HEK293 (cell line): ENCODE data around the gene PRKAG2.
"Not testable (repeated sequence)": the region's sequence is repeated elsewhere in the genome, so short reads cannot be mapped to it uniquely, and the experiment has no call there.

Experiments used
- CTCF ChIA-PET: fragments of 350-600 bp; formaldehyde crosslinking; extraction: SDS; loops from one replicate; lab custom pipeline; 2021; ENCODE audit warnings: antibody characterized with exemption; lab: Yijun Ruan, JAX
- POLR2A ChIA-PET: fragments of 300-600 bp; formaldehyde crosslinking; extraction: SDS; loops from one replicate; lab custom pipeline; 2020; ENCODE audit warnings: antibody characterized with exemption, inconsistent platforms; lab: Yijun Ruan, JAX
- H3K27ac ChIP-seq: fragments of 200-500 bp; sonication (Bioruptor generic); 2 replicates; pipeline ENCODE4 v1.5.1; 2014; ENCODE audit warnings: low read depth, low read length, control low read depth, inconsistent platforms; ENCODE audit errors: extremely low read depth
- H3K36me3 ChIP-seq, 2 experiments: fragments of 200-500 bp in 1 of 2; sonication (Bioruptor generic) in 1 of 2; 1 replicate in 1 of 2; 2 replicates in 1 of 2; pipeline ENCODE4 v1.5.1; 2014 to 2017; ENCODE audit warnings: inconsistent platforms in 2 of 2, low read length in 2 of 2; ENCODE audit not compliant: control insufficient read depth in 2 of 2, insufficient read depth in 1 of 2
- H3K4me1 ChIP-seq: fragments of 200-500 bp; sonication (Bioruptor generic); 2 replicates; pipeline ENCODE4 v1.5.1; 2014; ENCODE audit warnings: mild to moderate bottlenecking, low read length, inconsistent platforms; ENCODE audit not compliant: control insufficient read depth, insufficient read depth
- H3K4me3 ChIP-seq: 2 replicates; pipeline ENCODE4 v1.5.1; 2011; ENCODE audit warnings: low read depth, mild to moderate bottlenecking, control low read depth, low read length, moderate library complexity
- H3K9me3 ChIP-seq: fragments of 200-500 bp; sonication (Bioruptor generic); 2 replicates; pipeline ENCODE4 v1.5.1; 2014; ENCODE audit warnings: low read depth, low read length, inconsistent platforms; ENCODE audit not compliant: control insufficient read depth, insufficient read depth
- GFI1B ChIP-seq: fragments of 450-650 bp; formaldehyde crosslinking; IDR thresholded peaks from 2 replicates; pipeline ENCODE4 v1.5.1; 2016; ENCODE audit warnings: missing biosample characterization, missing genetic modification characterization
- OVOL3 ChIP-seq: fragments of 450-650 bp; formaldehyde crosslinking; IDR thresholded peaks from 2 replicates; pipeline ENCODE4 v1.5.1; 2016; ENCODE audit warnings: missing biosample characterization, missing genetic modification characterization
- SP2 ChIP-seq: fragments of 450-650 bp; formaldehyde crosslinking; IDR thresholded peaks from 2 replicates; pipeline ENCODE4 v1.5.1; 2016; ENCODE audit warnings: missing biosample characterization, missing genetic modification characterization
- SP7 ChIP-seq: fragments of 450-650 bp; formaldehyde crosslinking; IDR thresholded peaks from 2 replicates; pipeline ENCODE4 v1.5.1; 2016; ENCODE audit warnings: missing biosample characterization, missing genetic modification characterization
- WT1 ChIP-seq: fragments of 450-650 bp; formaldehyde crosslinking; IDR thresholded peaks from 2 replicates; pipeline ENCODE4 v1.5.1; 2016; ENCODE audit warnings: missing biosample characterization, missing genetic modification characterization
- ZBTB48 ChIP-seq: fragments of 450-650 bp; formaldehyde crosslinking; IDR thresholded peaks from 2 replicates; pipeline ENCODE4 v1.5.1; 2016; ENCODE audit warnings: missing biosample characterization, missing genetic modification characterization
- ZNF266 ChIP-seq: fragments of 450-650 bp; formaldehyde crosslinking; IDR thresholded peaks from 2 replicates; pipeline ENCODE4 v1.5.1; 2016; ENCODE audit warnings: missing biosample characterization, missing genetic modification characterization, low read depth
- ZNF426 ChIP-seq: fragments of 450-650 bp; formaldehyde crosslinking; IDR thresholded peaks from 2 replicates; pipeline ENCODE4 v1.5.1; 2017; ENCODE audit warnings: missing biosample characterization, missing genetic modification characterization, mild to moderate bottlenecking, inconsistent platforms, moderate library complexity
- ZNF48 ChIP-seq: fragments of 450-650 bp; formaldehyde crosslinking; IDR thresholded peaks from 2 replicates; pipeline ENCODE4 v1.5.1; 2016; ENCODE audit warnings: missing biosample characterization, missing genetic modification characterization
- TF ChIP-seq, protein P1 (sequence below): fragments of 450-650 bp; formaldehyde crosslinking; IDR thresholded peaks from 2 replicates; pipeline ENCODE4 v1.5.1; 2016; ENCODE audit warnings: missing biosample characterization, missing genetic modification characterization
- TF ChIP-seq, protein P2 (sequence below): fragments of 450-650 bp; formaldehyde crosslinking; IDR thresholded peaks from 2 replicates; pipeline ENCODE4 v1.5.1; 2016; ENCODE audit warnings: missing biosample characterization, missing genetic modification characterization
- TF ChIP-seq, protein P3 (sequence below): fragments of 450-650 bp; formaldehyde crosslinking; IDR thresholded peaks from 2 replicates; pipeline ENCODE4 v1.5.1; 2016; ENCODE audit warnings: missing biosample characterization, missing genetic modification characterization
- TF ChIP-seq, protein P4 (sequence below): fragments of 450-650 bp; formaldehyde crosslinking; IDR thresholded peaks from 2 replicates; pipeline ENCODE4 v1.5.1; 2016; ENCODE audit warnings: missing biosample characterization, missing genetic modification characterization
- TF ChIP-seq, protein P5 (sequence below): fragments of 450-650 bp; formaldehyde crosslinking; IDR thresholded peaks from 2 replicates; pipeline ENCODE4 v1.5.1; 2016; ENCODE audit warnings: missing biosample characterization, missing genetic modification characterization, borderline replicate concordance

PRKAG2 gene

DNA sequence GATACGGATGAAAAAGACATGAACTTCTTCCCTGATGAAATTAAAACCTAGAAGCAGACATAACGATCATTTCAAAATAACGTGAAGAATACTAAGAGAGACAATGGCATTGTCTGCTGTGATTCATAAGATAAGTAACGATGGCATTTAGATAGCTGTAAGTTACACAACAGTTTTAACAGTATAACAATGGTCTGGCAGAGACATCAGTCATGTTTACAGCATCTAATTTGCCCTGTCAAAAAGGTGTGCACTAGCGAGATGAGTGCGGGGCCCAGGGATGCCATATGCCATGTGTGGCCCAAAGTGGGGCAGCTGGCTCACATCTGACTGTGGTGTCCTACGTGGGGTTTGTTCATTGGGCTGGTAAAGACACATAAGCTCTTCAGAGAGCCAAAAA lies 301.5 kb downstream of the PRKAG2 start:
- no peak overlapping the region for H3K27ac ChIP-seq
- POLR2A ChIA-PET = interaction anchor here (0.7 kb wide), 1 partner anchor 23 kb away, joined by 7 read pairs; no protein-coding TSS in a partner anchor
- CTCF ChIA-PET = interaction anchor here (0.5 to 2.4 kb wide), 10 partner anchors 8 to 207 kb away, joined by 3 to 10 read pairs (median 4); no protein-coding TSS in a partner anchor

DNA sequence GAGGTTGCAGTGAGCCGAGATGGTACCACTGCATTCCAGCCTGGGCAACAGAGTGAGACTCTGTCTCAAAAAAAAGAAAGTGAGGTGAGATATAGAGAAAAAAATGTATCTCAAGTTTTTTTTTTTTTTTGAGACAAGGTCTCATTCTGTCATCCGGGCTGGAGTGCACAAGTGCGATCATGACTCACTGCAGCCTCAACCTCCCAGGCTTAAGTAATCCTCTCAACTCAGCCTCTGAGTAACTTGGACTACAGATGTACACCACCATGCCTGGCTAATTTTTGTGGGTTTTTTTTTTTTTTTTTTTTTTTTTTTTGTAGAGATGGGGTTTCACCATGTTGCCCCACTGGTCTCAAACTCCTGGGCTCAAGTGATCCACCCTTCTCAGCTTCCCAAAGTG lies 303.9 kb downstream of the PRKAG2 start:
- H3K9me3 ChIP-seq, H3K4me3 ChIP-seq, POLR2A ChIA-PET, H3K27ac ChIP-seq, H3K4me1 ChIP-seq, H3K36me3 ChIP-seq: not testable (repeated sequence)
- CTCF ChIA-PET = interaction anchor here (0.8 to 4.7 kb wide), 2 partner anchors 173 to 186 kb away, joined by 3 to 34 read pairs; no protein-coding TSS in a partner anchor

More for the DNA sequence above, 301.5 kb downstream of the PRKAG2 start:
- Histone ChIP-seq H3K9me3 (no peaks in the 10 kb centered on the region), H3K4me3 (no peak overlapping the region), H3K36me3 (peaks cover 0 to 5% of the 10 kb centered on the region in 2 experiments; a peak in 1 of 3 replicates), H3K4me1 (no peaks in the 10 kb centered on the region)
- TF ChIP-seq ZNF48 (tag by site-specific recombination) (no peak), SP7 (tag by site-specific recombination) (peak; percentile 55; the same call in 1 of the 2 replicates), OVOL3 (tag by site-specific recombination) (no peak)

DNA sequence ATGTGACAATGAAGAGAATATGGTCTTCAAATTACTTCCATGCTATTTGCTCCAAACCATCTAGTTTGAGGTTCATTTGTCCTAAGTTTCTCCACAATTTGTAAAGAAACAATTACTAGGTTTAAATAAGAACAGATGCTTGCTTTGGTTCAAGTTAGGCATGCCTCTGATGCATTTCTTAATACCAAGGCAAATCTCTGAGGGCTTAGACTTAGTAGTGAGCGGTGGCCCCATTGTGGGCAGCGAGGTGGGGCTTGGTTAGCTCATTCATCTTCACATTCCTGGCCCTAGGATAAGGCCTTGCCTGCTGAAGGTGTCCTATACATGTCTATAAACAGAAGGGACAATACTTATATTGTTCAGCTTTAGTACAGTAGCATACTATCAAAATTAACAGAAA lies 304.8 kb downstream of the PRKAG2 start:
- Histone ChIP-seq H3K4me3 (no peak overlapping the region), H3K9me3 (no peaks in the 10 kb centered on the region), H3K27ac (no peak overlapping the region), H3K4me1 (no peaks in the 10 kb centered on the region), H3K36me3 (peaks cover 0 to 9% of the 10 kb centered on the region in 2 experiments; a peak in 1 of 3 replicates)
- ChIA-PET CTCF (interaction anchor here (0.6 to 4.7 kb wide), 4 partner anchors 10 to 245 kb away, joined by 3 to 34 read pairs (median 3); no protein-coding TSS in a partner anchor), POLR2A (no interaction called here)
- no peak for TF ChIP-seq ZNF426 (tag by site-specific recombination)
- no peak for TF ChIP-seq SP2
- no peak for TF ChIP-seq ZBTB48 (tag by site-specific recombination)
- TF ChIP-seq, protein P1, sequence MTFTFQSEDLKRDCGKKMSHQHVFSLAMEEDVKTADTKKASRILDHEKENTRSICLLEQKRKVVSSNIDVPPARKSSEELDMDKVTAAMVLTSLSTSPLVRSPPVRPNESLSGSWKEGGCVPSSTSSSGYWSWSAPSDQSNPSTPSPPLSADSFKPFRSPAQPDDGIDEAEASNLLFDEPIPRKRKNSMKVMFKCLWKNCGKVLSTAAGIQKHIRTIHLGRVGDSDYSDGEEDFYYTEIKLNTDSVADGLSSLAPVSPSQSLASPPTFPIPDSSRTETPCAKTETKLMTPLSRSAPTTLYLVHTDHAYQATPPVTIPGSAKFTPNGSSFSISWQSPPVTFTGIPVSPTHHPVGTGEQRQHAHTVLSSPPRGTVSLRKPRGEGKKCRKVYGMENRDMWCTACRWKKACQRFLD (tag by site-specific recombination) = no peak
- TF ChIP-seq GFI1B (tag by site-specific recombination) = no peak
- TF ChIP-seq, protein P2, sequence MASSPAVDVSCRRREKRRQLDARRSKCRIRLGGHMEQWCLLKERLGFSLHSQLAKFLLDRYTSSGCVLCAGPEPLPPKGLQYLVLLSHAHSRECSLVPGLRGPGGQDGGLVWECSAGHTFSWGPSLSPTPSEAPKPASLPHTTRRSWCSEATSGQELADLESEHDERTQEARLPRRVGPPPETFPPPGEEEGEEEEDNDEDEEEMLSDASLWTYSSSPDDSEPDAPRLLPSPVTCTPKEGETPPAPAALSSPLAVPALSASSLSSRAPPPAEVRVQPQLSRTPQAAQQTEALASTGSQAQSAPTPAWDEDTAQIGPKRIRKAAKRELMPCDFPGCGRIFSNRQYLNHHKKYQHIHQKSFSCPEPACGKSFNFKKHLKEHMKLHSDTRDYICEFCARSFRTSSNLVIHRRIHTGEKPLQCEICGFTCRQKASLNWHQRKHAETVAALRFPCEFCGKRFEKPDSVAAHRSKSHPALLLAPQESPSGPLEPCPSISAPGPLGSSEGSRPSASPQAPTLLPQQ (tag by site-specific recombination) = no peak
- TF ChIP-seq WT1 (tag by site-specific recombination) = no peak
- no peak for TF ChIP-seq ZNF266
- TF ChIP-seq, protein P3, sequence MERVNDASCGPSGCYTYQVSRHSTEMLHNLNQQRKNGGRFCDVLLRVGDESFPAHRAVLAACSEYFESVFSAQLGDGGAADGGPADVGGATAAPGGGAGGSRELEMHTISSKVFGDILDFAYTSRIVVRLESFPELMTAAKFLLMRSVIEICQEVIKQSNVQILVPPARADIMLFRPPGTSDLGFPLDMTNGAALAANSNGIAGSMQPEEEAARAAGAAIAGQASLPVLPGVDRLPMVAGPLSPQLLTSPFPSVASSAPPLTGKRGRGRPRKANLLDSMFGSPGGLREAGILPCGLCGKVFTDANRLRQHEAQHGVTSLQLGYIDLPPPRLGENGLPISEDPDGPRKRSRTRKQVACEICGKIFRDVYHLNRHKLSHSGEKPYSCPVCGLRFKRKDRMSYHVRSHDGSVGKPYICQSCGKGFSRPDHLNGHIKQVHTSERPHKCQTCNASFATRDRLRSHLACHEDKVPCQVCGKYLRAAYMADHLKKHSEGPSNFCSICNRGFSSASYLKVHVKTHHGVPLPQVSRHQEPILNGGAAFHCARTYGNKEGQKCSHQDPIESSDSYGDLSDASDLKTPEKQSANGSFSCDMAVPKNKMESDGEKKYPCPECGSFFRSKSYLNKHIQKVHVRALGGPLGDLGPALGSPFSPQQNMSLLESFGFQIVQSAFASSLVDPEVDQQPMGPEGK = no peak
- TF ChIP-seq, protein P4, sequence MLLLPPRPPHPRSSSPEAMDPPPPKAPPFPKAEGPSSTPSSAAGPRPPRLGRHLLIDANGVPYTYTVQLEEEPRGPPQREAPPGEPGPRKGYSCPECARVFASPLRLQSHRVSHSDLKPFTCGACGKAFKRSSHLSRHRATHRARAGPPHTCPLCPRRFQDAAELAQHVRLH (tag by site-specific recombination) = no peak
- TF ChIP-seq, protein P5, sequence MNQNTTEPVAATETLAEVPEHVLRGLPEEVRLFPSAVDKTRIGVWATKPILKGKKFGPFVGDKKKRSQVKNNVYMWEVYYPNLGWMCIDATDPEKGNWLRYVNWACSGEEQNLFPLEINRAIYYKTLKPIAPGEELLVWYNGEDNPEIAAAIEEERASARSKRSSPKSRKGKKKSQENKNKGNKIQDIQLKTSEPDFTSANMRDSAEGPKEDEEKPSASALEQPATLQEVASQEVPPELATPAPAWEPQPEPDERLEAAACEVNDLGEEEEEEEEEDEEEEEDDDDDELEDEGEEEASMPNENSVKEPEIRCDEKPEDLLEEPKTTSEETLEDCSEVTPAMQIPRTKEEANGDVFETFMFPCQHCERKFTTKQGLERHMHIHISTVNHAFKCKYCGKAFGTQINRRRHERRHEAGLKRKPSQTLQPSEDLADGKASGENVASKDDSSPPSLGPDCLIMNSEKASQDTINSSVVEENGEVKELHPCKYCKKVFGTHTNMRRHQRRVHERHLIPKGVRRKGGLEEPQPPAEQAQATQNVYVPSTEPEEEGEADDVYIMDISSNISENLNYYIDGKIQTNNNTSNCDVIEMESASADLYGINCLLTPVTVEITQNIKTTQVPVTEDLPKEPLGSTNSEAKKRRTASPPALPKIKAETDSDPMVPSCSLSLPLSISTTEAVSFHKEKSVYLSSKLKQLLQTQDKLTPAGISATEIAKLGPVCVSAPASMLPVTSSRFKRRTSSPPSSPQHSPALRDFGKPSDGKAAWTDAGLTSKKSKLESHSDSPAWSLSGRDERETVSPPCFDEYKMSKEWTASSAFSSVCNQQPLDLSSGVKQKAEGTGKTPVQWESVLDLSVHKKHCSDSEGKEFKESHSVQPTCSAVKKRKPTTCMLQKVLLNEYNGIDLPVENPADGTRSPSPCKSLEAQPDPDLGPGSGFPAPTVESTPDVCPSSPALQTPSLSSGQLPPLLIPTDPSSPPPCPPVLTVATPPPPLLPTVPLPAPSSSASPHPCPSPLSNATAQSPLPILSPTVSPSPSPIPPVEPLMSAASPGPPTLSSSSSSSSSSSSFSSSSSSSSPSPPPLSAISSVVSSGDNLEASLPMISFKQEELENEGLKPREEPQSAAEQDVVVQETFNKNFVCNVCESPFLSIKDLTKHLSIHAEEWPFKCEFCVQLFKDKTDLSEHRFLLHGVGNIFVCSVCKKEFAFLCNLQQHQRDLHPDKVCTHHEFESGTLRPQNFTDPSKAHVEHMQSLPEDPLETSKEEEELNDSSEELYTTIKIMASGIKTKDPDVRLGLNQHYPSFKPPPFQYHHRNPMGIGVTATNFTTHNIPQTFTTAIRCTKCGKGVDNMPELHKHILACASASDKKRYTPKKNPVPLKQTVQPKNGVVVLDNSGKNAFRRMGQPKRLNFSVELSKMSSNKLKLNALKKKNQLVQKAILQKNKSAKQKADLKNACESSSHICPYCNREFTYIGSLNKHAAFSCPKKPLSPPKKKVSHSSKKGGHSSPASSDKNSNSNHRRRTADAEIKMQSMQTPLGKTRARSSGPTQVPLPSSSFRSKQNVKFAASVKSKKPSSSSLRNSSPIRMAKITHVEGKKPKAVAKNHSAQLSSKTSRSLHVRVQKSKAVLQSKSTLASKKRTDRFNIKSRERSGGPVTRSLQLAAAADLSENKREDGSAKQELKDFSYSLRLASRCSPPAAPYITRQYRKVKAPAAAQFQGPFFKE (tag by site-specific recombination) = no peak
